SU-DHL-6 (cell line): ENCODE data around the gene AATF.

Source experiments
- H2AFZ ChIP-seq: fragments of 200-600 bp; sonication (generic); 2 replicates; pipeline ENCODE4 v1.6.1; 2014; ENCODE audit warnings: low read depth, mild to moderate bottlenecking, moderate library complexity, mixed read lengths, antibody characterized with exemption, low read length; ENCODE audit not compliant: severe bottlenecking
- H3F3A ChIP-seq: fragments of 200-600 bp; shearing (Covaris generic); 2 replicates; pipeline ENCODE4 v1.6.0; 2016; ENCODE audit warnings: antibody characterized with exemption, mild to moderate bottlenecking; ENCODE audit not compliant: insufficient read depth
- H3K27ac ChIP-seq: fragments of 200-600 bp; sonication (generic); 2 replicates; pipeline ENCODE4 v1.5.1; 2016; ENCODE audit warnings: low read depth, mild to moderate bottlenecking, low read length, moderate library complexity, mixed read lengths
- H3K27me3 ChIP-seq: fragments of 200-600 bp; sonication (generic), shearing (Covaris generic); 2 replicates; pipeline ENCODE4 v1.6.0; 2014; ENCODE audit warnings: mild to moderate bottlenecking, low read length
- H3K36me3 ChIP-seq: fragments of 200-600 bp; sonication (generic); 2 replicates; pipeline ENCODE4 v1.6.1; 2014; ENCODE audit warnings: mild to moderate bottlenecking, low read length, mixed read lengths
- H3K4me2 ChIP-seq: fragments of 300-600, 200-600 bp; shearing (Covaris generic), sonication (generic); 2 replicates; pipeline ENCODE4 v1.6.0; 2014; ENCODE audit warnings: low read length, low read depth, mild to moderate bottlenecking; ENCODE audit not compliant: poor library complexity, severe bottlenecking
- H3K4me3 ChIP-seq: fragments of 200-600 bp; sonication (generic); 2 replicates; pipeline ENCODE4 v1.5.1; 2014; ENCODE audit warnings: antibody characterized with exemption, low read length, mild to moderate bottlenecking, mixed read lengths; ENCODE audit not compliant: insufficient read depth, poor library complexity, severe bottlenecking
- H3K79me2 ChIP-seq: fragments of 200-600 bp; sonication (generic); 2 replicates; pipeline ENCODE4 v1.6.1; 2014; ENCODE audit warnings: mild to moderate bottlenecking, low read length, moderate library complexity; ENCODE audit not compliant: insufficient read depth
- H3K9ac ChIP-seq: fragments of 200-600 bp; sonication (generic); 2 replicates; pipeline ENCODE4 v1.7.0; 2014; ENCODE audit warnings: mild to moderate bottlenecking, low read length
- H3K9me2 ChIP-seq: fragments of 200-600 bp; sonication (generic); replicated peaks from 2 replicates; pipeline ENCODE4 v1.6.1; 2014; ENCODE audit warnings: low read length; ENCODE audit not compliant: insufficient read depth
- H3K9me3 ChIP-seq: fragments of 200-600 bp; sonication (generic); 2 replicates; pipeline ENCODE4 v1.6.1; 2014; ENCODE audit warnings: low read length, mixed read lengths; ENCODE audit not compliant: insufficient read depth
- H4K20me1 ChIP-seq: fragments of 200-600 bp; sonication (generic); 2 replicates; pipeline ENCODE4 v1.6.1; 2014; ENCODE audit warnings: low read depth, mild to moderate bottlenecking, antibody characterized with exemption, low read length, moderate library complexity, mixed read lengths
- CTCF ChIP-seq: fragments of 200-600 bp; sonication (generic); IDR thresholded peaks from one replicate; pipeline ENCODE4 v1.5.1; 2017; ENCODE audit warnings: antibody characterized with exemption, mild to moderate bottlenecking, low read length, moderate library complexity; ENCODE audit not compliant: insufficient read depth, poor library complexity, severe bottlenecking
- EZH2phosphoT487 ChIP-seq: fragments of 200-600 bp; sonication (generic), shearing (Covaris generic); conservative IDR thresholded peaks from 2 replicates; pipeline ENCODE4 v1.6.1; 2018; ENCODE audit warnings: mild to moderate bottlenecking, antibody characterized with exemption, low read length, moderate library complexity, mixed read lengths

The AATF gene

GRCh38 chr17:36975922-36976515 is 27.3 kb downstream of the AATF start:
- Histone ChIP-seq H3K36me3 (peaks cover 16% of the 10 kb centered on the region; the same call in 1 of the 2 replicates), H4K20me1 (peaks cover 23% of the 10 kb centered on the region), H2AFZ (no peak overlapping the region), H3K9me3 (no peaks in the 10 kb centered on the region), H3K9ac (no peak overlapping the region), H3K4me2 (no peak overlapping the region), H3K9me2 (no peaks in the 10 kb centered on the region), H3K79me2 (peaks cover 97% of the 10 kb centered on the region), H3F3A (0 out of 2 replicates have a peak, but pooled peaks cover 6% of the 10 kb centered on the region), H3K4me3 (no peak overlapping the region), H3K27ac (no peak overlapping the region), H3K27me3 (no peaks in the 10 kb centered on the region)
- TF ChIP-seq EZH2phosphoT487 (no peak), CTCF (no peak)

- no peaks in the 10 kb centered on the region for H3K9me3 ChIP-seq
- H3K27ac ChIP-seq: no peak overlapping the region
- no peaks in the 10 kb centered on the region for H3K27me3 ChIP-seq
- no peak overlapping the region for H2AFZ ChIP-seq
- H3K9ac ChIP-seq: no peak overlapping the region
- H3K9me2 ChIP-seq: no peaks in the 10 kb centered on the region
- H3F3A ChIP-seq: 0 out of 2 replicates have a peak, but pooled peaks cover 6% of the 10 kb centered on the region
- no peak overlapping the region for H3K4me2 ChIP-seq
- H3K36me3 ChIP-seq: peaks cover 13% of the 10 kb centered on the region; the same call in 1 of the 2 replicates
- H3K79me2 ChIP-seq: peaks cover 95% of the 10 kb centered on the region
- no peak for TF ChIP-seq EZH2phosphoT487
- TF ChIP-seq CTCF: no peak
- H3K4me3 ChIP-seq: no peak overlapping the region
- H4K20me1 ChIP-seq: peaks cover 23% of the 10 kb centered on the region
Measured at GRCh38 chr17:36977066-36977465, 28.3 kb downstream of the AATF start.

GRCh38 chr17:36977568-36977967 is 28.8 kb downstream of the AATF start:
- no peaks in the 10 kb centered on the region for H3K9me2 ChIP-seq
- peaks cover 23% of the 10 kb centered on the region for H4K20me1 ChIP-seq
- H3K79me2 ChIP-seq: peaks cover 95% of the 10 kb centered on the region
- no peaks in the 10 kb centered on the region for H3K27me3 ChIP-seq
- no peak overlapping the region for H2AFZ ChIP-seq
- H3K4me3 ChIP-seq: no peak overlapping the region
- TF ChIP-seq EZH2phosphoT487 (no peak), CTCF (no peak)
- no peak overlapping the region for H3K4me2 ChIP-seq
- H3F3A ChIP-seq: 0 out of 2 replicates have a peak, but pooled peaks cover 6% of the 10 kb centered on the region
- H3K9me3 ChIP-seq: no peaks in the 10 kb centered on the region
- no peak overlapping the region for H3K9ac ChIP-seq
- H3K36me3 ChIP-seq: peaks cover 14% of the 10 kb centered on the region; the same call in 1 of the 2 replicates
- no peak overlapping the region for H3K27ac ChIP-seq
